ENCODE measurements around the gene TCHP. TPM values are rescaled to one million over a fixed set of nuclear protein-coding genes. Genes with fewer than 3 reads are reported as not detected.

Gene TCHP
- total RNA-seq, 6 experiments from 2014 or later, result 4.9 to 8.8 (median 6.8) TPM

- no peak overlapping the region for H3K4me3 ChIP-seq
- no peak overlapping the region for H3K27ac ChIP-seq
- H3K9me3 ChIP-seq, result no peaks in the 10 kb centered on the region
- H3K36me3 ChIP-seq, result no peaks in the 10 kb centered on the region
- H3K4me1 ChIP-seq, result peaks cover 0 to 10% (median 4%) of the 10 kb centered on the region in 4 donors
- no peaks in the 10 kb centered on the region for H3K27me3 ChIP-seq
- 81% methylated on average over 6 of the region's 6 CpGs for WGBS (ENCODE audit: insufficient coverage, low coverage, low lambda C conversion rate, missing lambda C conversion rate)
- no peak for DNase-seq
- no peak for TF ChIP-seq POLR2A (IDR thresholded peaks at IDR 0.05)
- TF ChIP-seq CTCF (IDR thresholded peaks at IDR 0.05), result no peak
- no peak for ATAC-seq
- intact Hi-C loops (cut with DNase I), result no loop called here
These were observed 24.4 kb upstream of the TCHP start for GRCh38 chr12:109875572-109876131.

DNA sequence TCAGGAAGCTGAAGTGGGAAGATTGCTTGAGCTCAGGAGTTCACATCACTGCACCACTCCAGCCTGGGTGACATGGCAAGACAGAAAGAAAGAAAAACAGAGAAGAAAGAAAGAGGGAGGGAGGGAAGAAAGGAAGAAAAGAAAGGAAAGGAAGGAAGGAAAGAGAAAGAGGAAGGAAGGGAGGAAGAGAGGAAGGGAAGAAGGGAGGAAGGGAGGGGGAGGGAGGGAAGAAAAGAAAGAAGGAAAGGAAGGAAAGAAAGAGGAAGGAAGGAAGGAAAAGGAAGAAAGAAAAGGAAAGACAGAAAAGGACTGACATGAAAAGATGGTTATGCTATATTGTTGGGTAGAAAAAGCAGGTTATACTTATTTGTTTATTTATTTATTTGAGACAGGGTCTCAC is 23.7 kb upstream of the TCHP start:
- intact Hi-C loops (cut with DNase I), result no loop called here
- Histone ChIP-seq H3K36me3 (no peaks in the 10 kb centered on the region), H3K27ac (no peak overlapping the region), H3K4me1 (peaks cover 0 to 11% (median 5%) of the 10 kb centered on the region in 4 donors), H3K9me3 (no peaks in the 10 kb centered on the region), H3K27me3 (no peaks in the 10 kb centered on the region), H3K4me3 (no peak overlapping the region)
- DNase-seq (no peak), ATAC-seq (no peak)
- no peak for TF ChIP-seq CTCF (IDR thresholded peaks at IDR 0.05)
- no peak for TF ChIP-seq POLR2A (IDR thresholded peaks at IDR 0.05)

GRCh38 chr12:109877504-109878246 is 22.4 kb upstream of the TCHP start:
- DNase-seq (no peak), ATAC-seq (no peak)
- Histone ChIP-seq H3K4me3 (no peak overlapping the region), H3K27ac (no peak overlapping the region), H3K36me3 (no peaks in the 10 kb centered on the region), H3K9me3 (no peaks in the 10 kb centered on the region), H3K27me3 (no peaks in the 10 kb centered on the region), H3K4me1 (peaks cover 0 to 11% (median 5%) of the 10 kb centered on the region in 4 donors)
- intact Hi-C loops (cut with DNase I), result no loop called here
- TF ChIP-seq POLR2A (IDR thresholded peaks at IDR 0.05) (no peak), CTCF (IDR thresholded peaks at IDR 0.05) (no peak)
- WGBS (ENCODE audit: insufficient coverage, low coverage, low lambda C conversion rate, missing lambda C conversion rate), result 68% methylated on average over 5 of the region's 10 CpGs

- ATAC-seq (no peak), DNase-seq (no peak)
- WGBS (ENCODE audit: insufficient coverage, low coverage, low lambda C conversion rate, missing lambda C conversion rate), result 100% methylated on average over 1 of the region's 3 CpGs
- H3K9me3 ChIP-seq, result no peaks in the 10 kb centered on the region
- H3K4me1 ChIP-seq, result peaks cover 0 to 11% (median 5%) of the 10 kb centered on the region in 4 donors
- no peaks in the 10 kb centered on the region for H3K27me3 ChIP-seq
- no peak overlapping the region for H3K27ac ChIP-seq
- H3K36me3 ChIP-seq, result no peaks in the 10 kb centered on the region
- H3K4me3 ChIP-seq, result no peak overlapping the region
- TF ChIP-seq POLR2A (IDR thresholded peaks at IDR 0.05) (no peak), CTCF (IDR thresholded peaks at IDR 0.05) (no peak)
- intact Hi-C loops (cut with DNase I), result no loop called here
These were observed 21.8 kb upstream of the TCHP start for GRCh38 chr12:109878247-109878625.
